Lower lobe of right lung (tissue), 2 donors: ENCODE measurements around the gene NGF. TPM values are rescaled to one million over a fixed set of nuclear protein-coding genes. Genes with fewer than 3 reads are reported as not detected.

Experiments
- ATAC-seq, 2 donors: fragments of 200-7000 bp; cut with Tn5 transposase; one replicate each; pipeline ENCODE4 v1.9.1; 2020 to 2022; ENCODE audit warnings: mild to moderate bottlenecking in 2 of 2, moderate library complexity in 2 of 2
- DNase-seq: peaks from one replicate; pipeline ENCODE4 v3.0.0-alpha.2; 2020
- H3K27ac ChIP-seq: fragments of 200-600 bp; one replicate; pipeline ENCODE4 v1.8.0; 2022
- H3K27me3 ChIP-seq: fragments of 200-600 bp; one replicate; pipeline ENCODE4 v1.8.0; 2022; ENCODE audit warnings: low read depth
- H3K36me3 ChIP-seq: fragments of 200-600 bp; one replicate; pipeline ENCODE4 v1.8.0; 2022; ENCODE audit warnings: mild to moderate bottlenecking
- H3K4me1 ChIP-seq: fragments of 200-600 bp; one replicate; pipeline ENCODE4 v1.8.0; 2022
- H3K4me3 ChIP-seq: fragments of 200-600 bp; one replicate; pipeline ENCODE4 v1.8.0; 2022; ENCODE audit warnings: mild to moderate bottlenecking
- H3K9me3 ChIP-seq: fragments of 200-600 bp; one replicate; pipeline ENCODE4 v1.8.0; 2022
- intact Hi-C: fragments of 100-400 bp; cut with DNase I; formaldehyde crosslinking; loops from one replicate; pipeline ENCODE4 v1.11.0; 2022
- total RNA-seq: library from RNA; stranded (reverse); fragmentation: NEBNext Ultra II Directional; extraction: Animal tissue kit (Norgen Biotek cat#: 25700); gene quantifications from one replicate; pipeline ENCODE4 v1.2.1, GENCODE V29; 2021
- TF ChIP-seq, protein P1 (sequence below): fragments of 200-600 bp; IDR thresholded peaks from one replicate; pipeline ENCODE4 v1.8.0; 2022; ENCODE audit warnings: antibody characterized with exemption, mild to moderate bottlenecking
- donor health status: DM: no; HTN: yes; CAD: no; lungs with severe emphysema.

The NGF gene
- total RNA-seq, 1 donor from 2014 or later: 0.97 TPM

DNA sequence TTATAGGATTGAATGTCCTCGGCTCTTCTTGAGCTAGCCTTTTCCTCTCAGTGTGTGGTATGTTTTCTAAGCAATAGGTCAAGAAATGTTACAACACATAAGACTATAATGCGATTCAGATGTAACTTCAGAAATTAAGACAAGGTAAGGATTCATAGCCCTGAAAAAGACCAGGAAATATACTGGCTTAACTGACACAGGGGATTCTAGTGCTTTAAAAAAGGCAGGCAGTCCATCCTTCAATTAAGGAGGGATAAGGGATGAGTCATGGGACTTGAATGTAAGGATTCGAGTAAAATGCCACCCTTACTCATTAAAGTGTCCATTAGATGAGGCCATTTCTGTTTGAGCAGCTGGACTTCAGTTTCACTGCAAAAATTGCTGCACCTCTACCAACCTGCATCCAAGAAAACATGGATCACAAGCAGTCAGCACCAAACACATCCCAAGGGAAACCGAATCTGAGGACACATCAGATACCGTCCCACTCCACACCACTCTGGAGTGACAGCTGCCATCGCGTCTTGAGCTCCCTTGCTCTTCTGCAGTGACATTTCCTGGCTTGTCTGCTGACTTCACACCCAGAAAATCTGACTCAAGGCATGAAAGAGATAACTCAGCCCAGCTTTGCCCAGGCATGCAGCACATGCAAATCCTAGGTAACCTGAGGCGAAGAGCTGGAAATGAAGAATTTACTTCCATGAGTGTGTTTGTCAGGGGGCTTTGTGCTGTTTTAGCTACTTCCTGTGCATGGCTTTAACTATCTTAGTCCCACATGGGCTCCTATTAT lies 37.8 kb downstream of the NGF start:
- Histone ChIP-seq H3K4me3 (no peak overlapping the region), H3K36me3 (no peaks in the 10 kb centered on the region), H3K4me1 (no peaks in the 10 kb centered on the region), H3K27me3 (no peaks in the 10 kb centered on the region), H3K27ac (no peak overlapping the region), H3K9me3 (no peaks in the 10 kb centered on the region)
- DNase-seq (no peak), ATAC-seq (no peak)
- TF ChIP-seq, protein P1, sequence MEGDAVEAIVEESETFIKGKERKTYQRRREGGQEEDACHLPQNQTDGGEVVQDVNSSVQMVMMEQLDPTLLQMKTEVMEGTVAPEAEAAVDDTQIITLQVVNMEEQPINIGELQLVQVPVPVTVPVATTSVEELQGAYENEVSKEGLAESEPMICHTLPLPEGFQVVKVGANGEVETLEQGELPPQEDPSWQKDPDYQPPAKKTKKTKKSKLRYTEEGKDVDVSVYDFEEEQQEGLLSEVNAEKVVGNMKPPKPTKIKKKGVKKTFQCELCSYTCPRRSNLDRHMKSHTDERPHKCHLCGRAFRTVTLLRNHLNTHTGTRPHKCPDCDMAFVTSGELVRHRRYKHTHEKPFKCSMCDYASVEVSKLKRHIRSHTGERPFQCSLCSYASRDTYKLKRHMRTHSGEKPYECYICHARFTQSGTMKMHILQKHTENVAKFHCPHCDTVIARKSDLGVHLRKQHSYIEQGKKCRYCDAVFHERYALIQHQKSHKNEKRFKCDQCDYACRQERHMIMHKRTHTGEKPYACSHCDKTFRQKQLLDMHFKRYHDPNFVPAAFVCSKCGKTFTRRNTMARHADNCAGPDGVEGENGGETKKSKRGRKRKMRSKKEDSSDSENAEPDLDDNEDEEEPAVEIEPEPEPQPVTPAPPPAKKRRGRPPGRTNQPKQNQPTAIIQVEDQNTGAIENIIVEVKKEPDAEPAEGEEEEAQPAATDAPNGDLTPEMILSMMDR: no peak
- intact Hi-C loops: no loop called here

DNA sequence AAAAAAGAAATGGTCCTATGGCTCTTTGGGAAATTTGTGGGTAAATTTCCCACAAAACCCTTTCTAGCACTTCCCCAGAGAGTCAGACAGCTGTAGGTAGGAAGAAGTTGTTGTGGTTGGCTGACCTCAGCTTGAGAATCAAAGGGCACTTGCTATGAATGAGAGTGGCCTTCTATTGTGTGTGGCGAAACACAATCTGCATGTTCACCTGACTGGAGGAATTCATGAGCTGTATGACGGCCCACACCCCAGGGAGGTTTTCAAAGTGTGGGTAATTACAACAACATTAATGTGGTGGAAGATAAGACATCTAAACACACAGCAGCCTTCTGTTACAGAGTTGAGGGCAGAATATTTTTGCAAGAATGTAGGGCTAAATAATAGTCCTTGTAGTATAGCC lies 38.8 kb downstream of the NGF start:
- Histone ChIP-seq H3K4me3 (no peak overlapping the region), H3K27me3 (no peaks in the 10 kb centered on the region), H3K9me3 (no peaks in the 10 kb centered on the region), H3K4me1 (no peaks in the 10 kb centered on the region), H3K36me3 (no peaks in the 10 kb centered on the region), H3K27ac (no peak overlapping the region)
- TF ChIP-seq, protein P1: no peak
- ATAC-seq: no peak
- intact Hi-C loops: no loop called here
- DNase-seq: no peak

DNA sequence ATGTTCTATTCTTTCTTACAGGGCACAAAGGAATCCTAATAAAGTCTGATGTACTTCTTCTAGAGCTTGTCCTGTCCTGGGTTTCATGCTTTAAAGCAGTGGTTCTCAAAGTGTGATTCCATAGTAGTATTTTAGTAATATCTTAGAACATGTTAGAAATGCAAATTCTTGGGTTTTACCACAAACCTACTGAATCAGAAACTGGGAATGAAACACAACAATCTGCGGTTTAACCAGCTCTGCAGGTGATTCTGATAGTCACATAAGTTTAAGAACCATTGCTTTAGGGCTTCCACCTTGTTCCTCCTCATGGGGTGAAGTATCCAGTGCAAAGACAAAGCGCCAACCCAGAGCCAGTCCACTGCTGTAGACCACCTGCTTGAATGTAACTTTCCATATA lies 41.1 kb downstream of the NGF start:
- Histone ChIP-seq H3K27me3 (no peaks in the 10 kb centered on the region), H3K27ac (no peak overlapping the region), H3K9me3 (no peaks in the 10 kb centered on the region), H3K4me1 (no peaks in the 10 kb centered on the region), H3K4me3 (no peak overlapping the region), H3K36me3 (no peaks in the 10 kb centered on the region)
- ATAC-seq (no peak), DNase-seq (no peak)
- intact Hi-C loops: no loop called here
- TF ChIP-seq, protein P1: no peak

DNA sequence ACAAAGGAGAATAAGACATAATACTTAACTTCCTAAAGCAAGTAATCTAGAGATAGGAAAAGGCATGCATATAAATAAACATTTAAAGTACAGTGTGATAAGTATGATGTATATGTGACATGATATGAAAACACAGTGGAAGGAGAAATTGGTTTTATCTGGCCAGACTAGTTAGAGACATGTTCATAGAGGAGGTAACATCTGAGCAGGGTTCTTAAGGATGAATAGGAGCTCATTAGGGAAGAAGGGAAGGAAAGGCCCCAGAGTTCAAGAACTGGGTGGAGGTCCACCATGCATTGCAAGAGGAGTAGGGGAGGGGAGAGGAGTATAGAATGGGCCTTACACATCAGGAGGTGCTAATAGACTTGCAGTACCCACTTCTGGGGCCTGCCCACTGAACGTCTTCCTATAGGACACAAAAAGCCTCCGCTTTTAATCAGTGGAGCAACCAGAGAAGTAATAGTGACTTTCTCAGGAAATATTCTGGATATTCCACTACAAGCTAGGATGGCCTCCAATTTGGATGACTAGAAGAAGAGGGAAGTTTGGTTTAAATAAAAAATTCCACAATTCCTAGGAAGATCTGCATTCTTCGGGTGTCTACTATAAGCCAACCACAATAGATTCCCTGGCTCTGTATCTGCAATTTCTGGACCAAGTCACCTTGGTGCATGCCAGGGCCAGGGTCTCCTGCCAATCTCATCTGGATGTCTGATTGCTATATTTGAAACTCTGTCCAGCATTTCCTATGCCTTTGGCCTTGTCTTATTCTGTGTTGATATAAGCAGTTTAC lies 41.9 kb downstream of the NGF start:
- H3K27ac ChIP-seq: no peak overlapping the region
- DNase-seq (no peak), ATAC-seq (no peak)
- intact Hi-C loops: no loop called here
- H3K4me1 ChIP-seq: no peaks in the 10 kb centered on the region
- H3K9me3 ChIP-seq: no peaks in the 10 kb centered on the region
- no peak overlapping the region for H3K4me3 ChIP-seq
- H3K36me3 ChIP-seq: no peaks in the 10 kb centered on the region
- no peaks in the 10 kb centered on the region for H3K27me3 ChIP-seq
- TF ChIP-seq, protein P1: no peak

DNA sequence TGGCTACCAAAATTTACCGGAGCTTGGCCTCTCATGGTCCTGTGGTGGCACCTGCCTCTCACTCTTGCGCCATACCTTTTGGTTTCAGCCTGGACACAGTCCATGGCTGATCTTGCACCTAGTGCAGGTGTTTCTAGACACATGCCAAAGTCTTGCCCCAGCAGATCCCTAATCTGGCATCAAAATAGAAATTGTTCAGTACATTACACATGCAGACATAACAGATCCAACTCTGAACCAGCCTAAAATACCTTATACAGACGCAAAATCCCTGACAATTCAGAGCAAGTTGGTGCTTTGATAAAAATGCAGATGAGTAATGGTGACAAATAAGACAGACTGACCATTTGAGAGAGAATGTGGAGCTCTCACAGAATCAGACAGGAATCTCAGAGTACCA lies 44.1 kb downstream of the NGF start:
- DNase-seq (no peak), ATAC-seq (no peak)
- Histone ChIP-seq H3K4me3 (no peak overlapping the region), H3K36me3 (no peaks in the 10 kb centered on the region), H3K9me3 (no peaks in the 10 kb centered on the region), H3K27me3 (no peaks in the 10 kb centered on the region), H3K4me1 (no peaks in the 10 kb centered on the region), H3K27ac (no peak overlapping the region)
- intact Hi-C loops: no loop called here
- TF ChIP-seq, protein P1: no peak
